Mucosa of stomach (tissue), 1 donor: ENCODE measurements around the gene DKK2.

ENCODE experiments used
- H3K27me3 ChIP-seq: one replicate; pipeline ENCODE4 v1.7.0; 2013; ENCODE audit warnings: mild to moderate bottlenecking, low read length; ENCODE audit not compliant: control insufficient read depth, insufficient read depth
- H3K36me3 ChIP-seq: one replicate; pipeline ENCODE4 v1.7.0; 2013; ENCODE audit warnings: low read length; ENCODE audit not compliant: control insufficient read depth, insufficient read depth
- H3K4me1 ChIP-seq: one replicate; pipeline ENCODE4 v1.7.0; 2013; ENCODE audit warnings: mild to moderate bottlenecking, low read length; ENCODE audit not compliant: control insufficient read depth, insufficient read depth
- H3K4me3 ChIP-seq: one replicate; pipeline ENCODE4 v1.7.0; 2013; ENCODE audit warnings: low read length
- H3K9ac ChIP-seq: one replicate; pipeline ENCODE4 v1.7.0; 2013; ENCODE audit warnings: mild to moderate bottlenecking, low read length, moderate library complexity
- H3K9me3 ChIP-seq: one replicate; pipeline ENCODE4 v1.7.0; 2013; ENCODE audit warnings: mild to moderate bottlenecking, low read length, moderate library complexity; ENCODE audit not compliant: control insufficient read depth
- donor health status: Pancreatic carcinoma.

DKK2 gene

GRCh38 chr4:107035819-107036583, at the start of gene DKK2:
TSS of gene DKK2 (minus strand) at chr4:107036313. CDS start at chr4:107035591, 722 bp downstream.
- H3K9ac ChIP-seq: no peak within 1 kb of the TSS
- H3K4me3 ChIP-seq: no peak within 1 kb of the TSS

GRCh38 chr4:107077192-107077591, 41.1 kb upstream of the DKK2 start:
- Histone ChIP-seq H3K4me1 (no peaks in the 10 kb centered on the region), H3K36me3 (no peaks in the 10 kb centered on the region), H3K9me3 (no peaks in the 10 kb centered on the region), H3K4me3 (no peak overlapping the region), H3K27me3 (no peaks in the 10 kb centered on the region), H3K9ac (no peak overlapping the region)

More at GRCh38 chr4:107035819-107036583, at the start of gene DKK2:
- no peaks in the 10 kb centered on the region for H3K36me3 ChIP-seq
- peaks cover 45% of the 10 kb centered on the region for H3K27me3 ChIP-seq
- no peaks in the 10 kb centered on the region for H3K9me3 ChIP-seq
- peaks cover 23% of the 10 kb centered on the region for H3K4me1 ChIP-seq

- H3K9ac ChIP-seq: no peak overlapping the region
- no peaks in the 10 kb centered on the region for H3K36me3 ChIP-seq
- H3K9me3 ChIP-seq: no peaks in the 10 kb centered on the region
- H3K4me1 ChIP-seq: no peaks in the 10 kb centered on the region
- H3K27me3 ChIP-seq: no peaks in the 10 kb centered on the region
- H3K4me3 ChIP-seq: no peak overlapping the region
Measured at GRCh38 chr4:107072836-107073736, 37.0 kb upstream of the DKK2 start.

- no peaks in the 10 kb centered on the region for H3K36me3 ChIP-seq
Measured at GRCh38 chr4:107071108-107071507, 35.0 kb upstream of the DKK2 start.

GRCh38 chr4:107069049-107069448, 32.9 kb upstream of the DKK2 start:
- no peaks in the 10 kb centered on the region for H3K27me3 ChIP-seq
- no peak overlapping the region for H3K4me3 ChIP-seq
- H3K4me1 ChIP-seq: no peaks in the 10 kb centered on the region
- no peaks in the 10 kb centered on the region for H3K36me3 ChIP-seq
- no peak overlapping the region for H3K9ac ChIP-seq
- no peaks in the 10 kb centered on the region for H3K9me3 ChIP-seq

More at GRCh38 chr4:107071108-107071507, 35.0 kb upstream of the DKK2 start:
- Histone ChIP-seq H3K9ac (no peak overlapping the region), H3K4me1 (no peaks in the 10 kb centered on the region), H3K27me3 (no peaks in the 10 kb centered on the region), H3K4me3 (no peak overlapping the region), H3K9me3 (no peaks in the 10 kb centered on the region)

- no peaks in the 10 kb centered on the region for H3K36me3 ChIP-seq
- no peak overlapping the region for H3K9ac ChIP-seq
- no peaks in the 10 kb centered on the region for H3K9me3 ChIP-seq
- H3K4me1 ChIP-seq: no peaks in the 10 kb centered on the region
- no peak overlapping the region for H3K4me3 ChIP-seq
- no peaks in the 10 kb centered on the region for H3K27me3 ChIP-seq
Measured at GRCh38 chr4:107068116-107068515, 32.0 kb upstream of the DKK2 start.

- no peaks in the 10 kb centered on the region for H3K9me3 ChIP-seq
- no peaks in the 10 kb centered on the region for H3K4me1 ChIP-seq
- no peak overlapping the region for H3K9ac ChIP-seq
- no peak overlapping the region for H3K4me3 ChIP-seq
- H3K27me3 ChIP-seq: no peaks in the 10 kb centered on the region
- no peaks in the 10 kb centered on the region for H3K36me3 ChIP-seq
Measured at GRCh38 chr4:107066621-107067020, 30.5 kb upstream of the DKK2 start.

GRCh38 chr4:107065201-107065600, 29.1 kb upstream of the DKK2 start:
- Histone ChIP-seq H3K4me1 (no peaks in the 10 kb centered on the region), H3K9me3 (no peaks in the 10 kb centered on the region), H3K36me3 (no peaks in the 10 kb centered on the region), H3K27me3 (no peaks in the 10 kb centered on the region), H3K4me3 (no peak overlapping the region), H3K9ac (no peak overlapping the region)

GRCh38 chr4:107060388-107060787, 24.3 kb upstream of the DKK2 start:
- Histone ChIP-seq H3K4me1 (no peaks in the 10 kb centered on the region), H3K9ac (no peak overlapping the region), H3K4me3 (no peak overlapping the region), H3K36me3 (no peaks in the 10 kb centered on the region), H3K9me3 (no peaks in the 10 kb centered on the region), H3K27me3 (no peaks in the 10 kb centered on the region)

GRCh38 chr4:107058828-107059227, 22.7 kb upstream of the DKK2 start:
- no peaks in the 10 kb centered on the region for H3K9me3 ChIP-seq
- H3K4me1 ChIP-seq: no peaks in the 10 kb centered on the region
- no peaks in the 10 kb centered on the region for H3K27me3 ChIP-seq
- no peak overlapping the region for H3K4me3 ChIP-seq
- no peak overlapping the region for H3K9ac ChIP-seq
- H3K36me3 ChIP-seq: no peaks in the 10 kb centered on the region

- Histone ChIP-seq H3K27me3 (no peaks in the 10 kb centered on the region), H3K4me1 (no peaks in the 10 kb centered on the region), H3K4me3 (no peak overlapping the region), H3K9ac (no peak overlapping the region), H3K36me3 (no peaks in the 10 kb centered on the region), H3K9me3 (no peaks in the 10 kb centered on the region)
Measured at GRCh38 chr4:107050525-107051135, 14.5 kb upstream of the DKK2 start.

GRCh38 chr4:107046261-107046660, 10.1 kb upstream of the DKK2 start:
- no peaks in the 10 kb centered on the region for H3K36me3 ChIP-seq
- H3K9ac ChIP-seq: no peak overlapping the region
- H3K9me3 ChIP-seq: no peaks in the 10 kb centered on the region
- H3K4me3 ChIP-seq: no peak overlapping the region
- no peaks in the 10 kb centered on the region for H3K4me1 ChIP-seq
- no peaks in the 10 kb centered on the region for H3K27me3 ChIP-seq
